Measurements from ENCODE around the gene ARHGAP36. TPM values are rescaled to one million over a fixed set of nuclear protein-coding genes. Genes with fewer than 3 reads are reported as not detected.

Gene ARHGAP36, protein sequence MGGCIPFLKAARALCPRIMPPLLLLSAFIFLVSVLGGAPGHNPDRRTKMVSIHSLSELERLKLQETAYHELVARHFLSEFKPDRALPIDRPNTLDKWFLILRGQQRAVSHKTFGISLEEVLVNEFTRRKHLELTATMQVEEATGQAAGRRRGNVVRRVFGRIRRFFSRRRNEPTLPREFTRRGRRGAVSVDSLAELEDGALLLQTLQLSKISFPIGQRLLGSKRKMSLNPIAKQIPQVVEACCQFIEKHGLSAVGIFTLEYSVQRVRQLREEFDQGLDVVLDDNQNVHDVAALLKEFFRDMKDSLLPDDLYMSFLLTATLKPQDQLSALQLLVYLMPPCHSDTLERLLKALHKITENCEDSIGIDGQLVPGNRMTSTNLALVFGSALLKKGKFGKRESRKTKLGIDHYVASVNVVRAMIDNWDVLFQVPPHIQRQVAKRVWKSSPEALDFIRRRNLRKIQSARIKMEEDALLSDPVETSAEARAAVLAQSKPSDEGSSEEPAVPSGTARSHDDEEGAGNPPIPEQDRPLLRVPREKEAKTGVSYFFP
- not detected for total RNA-seq

DNA sequence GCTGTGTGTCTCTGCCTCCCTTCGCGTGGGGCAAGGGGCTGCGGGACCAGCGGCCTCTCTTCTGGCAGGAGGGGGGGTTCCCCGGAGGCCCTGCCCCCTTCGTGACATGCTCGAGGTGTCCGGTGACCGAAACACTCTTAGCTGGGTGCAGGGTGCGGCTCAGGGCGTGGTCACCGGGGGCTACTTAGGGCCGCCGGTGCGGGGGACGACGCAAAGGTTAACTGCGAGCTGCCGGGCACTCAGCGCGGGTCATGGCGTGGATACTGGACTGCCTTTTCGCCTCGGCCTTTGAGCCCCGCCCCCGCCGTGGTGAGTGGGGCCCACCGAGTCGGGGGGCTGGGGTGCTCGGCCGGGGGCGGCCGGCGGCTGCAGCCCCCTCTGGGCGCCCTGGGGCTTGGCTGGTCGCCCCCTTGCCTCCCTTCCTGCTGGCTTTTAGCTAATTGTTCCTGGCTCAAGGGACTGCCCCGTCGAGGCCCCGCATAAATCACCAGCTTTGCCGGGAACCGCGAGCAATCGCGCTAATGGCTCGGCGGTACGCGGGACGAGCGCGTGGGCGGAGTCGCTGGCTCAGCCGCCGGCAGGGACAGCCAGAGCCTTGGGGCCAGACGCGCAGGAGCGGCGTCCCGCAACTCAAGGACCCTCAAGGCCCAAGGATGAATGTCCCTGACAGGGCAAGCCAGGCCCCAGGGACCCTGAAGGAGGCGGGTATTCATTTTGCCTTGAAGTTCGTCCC, at the start of gene ARHGAP36:
ARHGAP36 (plus strand) TSS at position 211 of the 733 bp plus-strand sequence. CDS start 23,320 bp downstream, outside the sequence.
- no peak within 1 kb of the TSS for H3K4me3 Mint-ChIP-seq
- no peaks in the 10 kb centered on the region for H3K36me3 Mint-ChIP-seq
- DNase-seq (no peak), ATAC-seq (no peak)
- peaks cover 21% of the 10 kb centered on the region for H3K27me3 Mint-ChIP-seq
- CTCF ChIA-PET, result no interaction called here
- no peaks in the 10 kb centered on the region for H3K9me3 Mint-ChIP-seq (ENCODE audit: low read depth)
- H3K4me1 Mint-ChIP-seq, result no peaks in the 10 kb centered on the region
- H3K27ac Mint-ChIP-seq, result no peak within 1 kb of the TSS

DNA sequence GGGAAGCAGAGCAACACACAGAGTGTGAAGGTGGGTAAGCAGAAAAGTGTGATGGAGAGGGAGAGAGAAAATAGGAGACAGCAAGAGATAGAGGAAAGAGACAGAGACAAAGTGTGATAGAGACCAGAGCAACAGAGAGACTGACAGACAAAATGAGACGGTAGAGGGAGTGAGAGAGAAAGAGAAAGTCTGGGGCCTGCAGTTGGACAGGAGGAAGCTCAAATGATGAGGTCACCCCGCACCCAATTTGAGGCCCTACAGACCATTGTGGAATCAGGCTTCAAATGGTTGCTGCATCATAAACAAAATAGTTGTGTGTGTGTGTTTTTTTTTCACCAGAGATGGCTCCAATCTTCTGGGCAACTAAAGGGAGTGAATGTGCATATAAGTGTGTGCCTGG, 48.0 kb upstream of the ARHGAP36 start:
- no peaks in the 10 kb centered on the region for H3K4me1 Mint-ChIP-seq

DNA sequence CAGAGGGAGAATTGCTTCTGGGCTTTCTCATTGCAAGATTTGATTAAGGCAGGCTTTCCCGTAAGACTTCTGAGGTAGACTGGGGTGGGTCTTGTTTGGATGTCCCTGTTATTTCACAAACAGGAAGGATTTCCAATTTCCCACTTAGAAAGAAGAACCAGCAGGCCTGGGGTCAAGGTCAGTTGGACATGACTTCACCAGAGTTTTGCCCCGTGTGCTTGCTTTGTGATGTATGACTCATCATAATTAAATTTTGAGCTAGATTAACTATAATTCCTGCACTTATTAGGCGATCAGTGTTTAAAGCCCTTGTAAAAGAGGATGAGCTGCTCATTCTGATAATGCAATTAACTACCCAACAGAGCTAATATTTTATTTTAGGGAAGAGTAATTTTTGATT, 32.8 kb upstream of the ARHGAP36 start:
- no peak overlapping the region for H3K4me3 Mint-ChIP-seq
- H3K36me3 Mint-ChIP-seq, result no peaks in the 10 kb centered on the region
- H3K9me3 Mint-ChIP-seq (ENCODE audit: low read depth), result no peaks in the 10 kb centered on the region
- ATAC-seq, result no peak
- no peak overlapping the region for H3K27ac Mint-ChIP-seq
- peaks cover 9% of the 10 kb centered on the region for H3K27me3 Mint-ChIP-seq
- CTCF ChIA-PET, result no interaction called here
- DNase-seq, result no peak
- H3K4me1 Mint-ChIP-seq, result no peaks in the 10 kb centered on the region

More for the DNA sequence above, 48.0 kb upstream of the ARHGAP36 start:
- Mint-ChIP-seq H3K27me3 (peaks cover 2% of the 10 kb centered on the region), H3K36me3 (no peaks in the 10 kb centered on the region), H3K4me3 (no peak overlapping the region), H3K9me3 (ENCODE audit: low read depth) (no peaks in the 10 kb centered on the region), H3K27ac (no peak overlapping the region)
- ATAC-seq, result no peak
- DNase-seq, result no peak
- CTCF ChIA-PET, result no interaction called here

DNA sequence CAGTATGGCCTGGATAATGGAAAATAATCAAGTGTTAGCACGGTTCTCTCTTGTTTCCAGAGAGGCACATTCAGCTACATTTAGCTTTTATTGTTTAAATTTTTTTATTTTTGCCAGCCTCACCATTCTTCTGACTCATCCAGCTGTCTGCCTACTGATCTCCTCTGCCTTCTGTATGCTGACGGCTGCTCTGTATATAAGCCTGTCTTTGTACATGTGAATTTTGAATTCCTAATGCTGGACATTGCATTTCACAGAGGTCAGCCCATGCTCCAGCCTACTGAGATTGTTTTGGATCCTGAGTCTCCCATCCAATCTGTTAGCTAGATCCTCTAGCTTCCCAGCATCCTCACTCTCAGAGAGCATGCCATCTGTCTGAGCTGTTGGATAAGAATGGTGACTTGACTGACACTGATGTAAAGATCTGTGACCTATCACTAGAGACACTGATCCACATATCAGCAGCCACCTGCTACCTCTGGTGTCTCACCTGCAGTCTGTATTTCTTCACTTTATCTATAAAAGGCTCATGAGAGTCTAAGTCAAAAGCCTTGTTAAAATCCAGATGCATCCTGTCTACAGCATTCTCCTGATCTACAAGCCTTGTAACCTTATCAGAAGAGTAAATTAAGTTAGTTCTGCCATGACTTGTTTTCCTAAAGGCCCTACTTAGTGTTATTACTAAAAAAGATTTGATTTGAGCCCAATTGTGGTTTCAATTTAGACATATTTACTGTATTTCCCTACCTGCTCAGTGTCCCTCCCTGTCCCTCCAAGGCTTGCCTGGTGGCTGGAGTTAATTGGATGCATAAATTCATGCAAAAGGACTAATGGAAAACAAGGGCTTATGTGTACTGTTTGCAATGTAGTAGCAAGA, 25.6 kb upstream of the ARHGAP36 start:
- Mint-ChIP-seq H3K9me3 (ENCODE audit: low read depth) (no peaks in the 10 kb centered on the region), H3K4me3 (no peak overlapping the region), H3K4me1 (no peaks in the 10 kb centered on the region), H3K27me3 (peaks cover 2% of the 10 kb centered on the region), H3K36me3 (no peaks in the 10 kb centered on the region), H3K27ac (no peak overlapping the region)
- CTCF ChIA-PET, result no interaction called here
- ATAC-seq (no peak), DNase-seq (no peak)

DNA sequence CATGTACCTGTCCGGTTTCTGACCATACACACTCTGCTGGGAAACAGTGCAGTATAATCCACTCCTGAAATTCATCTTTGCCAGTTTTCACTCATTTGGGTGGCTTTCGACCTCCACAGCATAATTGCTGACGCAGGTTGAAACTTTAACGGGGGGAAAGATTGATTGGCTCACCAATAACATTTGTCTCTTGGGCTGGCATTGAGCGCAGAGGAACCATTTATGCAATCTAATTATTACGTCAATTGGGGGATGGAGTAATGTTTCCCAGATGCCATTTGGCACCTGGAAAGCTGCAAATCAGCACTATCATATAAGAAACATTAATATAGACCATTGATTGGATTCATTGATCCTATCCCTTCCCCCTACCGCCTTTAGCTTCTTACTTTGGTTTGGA, 24.1 kb upstream of the ARHGAP36 start:
- Mint-ChIP-seq H3K36me3 (no peaks in the 10 kb centered on the region), H3K4me1 (no peaks in the 10 kb centered on the region), H3K27me3 (peaks cover 2% of the 10 kb centered on the region), H3K4me3 (no peak overlapping the region), H3K9me3 (ENCODE audit: low read depth) (no peaks in the 10 kb centered on the region), H3K27ac (no peak overlapping the region)
- no peak for ATAC-seq
- CTCF ChIA-PET, result no interaction called here
- DNase-seq, result no peak

DNA sequence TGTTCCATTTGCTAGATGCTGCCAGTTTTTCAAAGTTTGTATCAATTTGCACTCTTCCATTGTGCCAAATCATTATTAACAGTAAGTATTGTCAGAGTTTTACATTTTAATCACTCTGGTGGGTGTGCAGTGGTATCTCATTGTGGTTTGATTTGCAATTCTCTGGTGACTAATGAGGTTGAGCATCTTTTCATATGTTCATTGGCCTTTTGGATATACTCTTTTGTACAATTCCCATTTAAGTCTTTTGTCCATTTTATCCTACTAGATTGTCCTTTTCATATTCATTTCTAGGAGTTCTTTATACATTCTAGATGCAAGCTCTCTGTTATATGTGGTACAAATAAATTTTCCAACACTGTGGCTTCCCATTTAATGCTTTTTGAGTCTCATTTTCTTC, 17.4 kb upstream of the ARHGAP36 start:
- DNase-seq (no peak), ATAC-seq (no peak)
- Mint-ChIP-seq H3K27me3 (peaks cover 7% of the 10 kb centered on the region), H3K27ac (no peak overlapping the region), H3K4me1 (no peaks in the 10 kb centered on the region), H3K36me3 (no peaks in the 10 kb centered on the region), H3K9me3 (ENCODE audit: low read depth) (no peaks in the 10 kb centered on the region), H3K4me3 (no peak overlapping the region)
- CTCF ChIA-PET, result no interaction called here

DNA sequence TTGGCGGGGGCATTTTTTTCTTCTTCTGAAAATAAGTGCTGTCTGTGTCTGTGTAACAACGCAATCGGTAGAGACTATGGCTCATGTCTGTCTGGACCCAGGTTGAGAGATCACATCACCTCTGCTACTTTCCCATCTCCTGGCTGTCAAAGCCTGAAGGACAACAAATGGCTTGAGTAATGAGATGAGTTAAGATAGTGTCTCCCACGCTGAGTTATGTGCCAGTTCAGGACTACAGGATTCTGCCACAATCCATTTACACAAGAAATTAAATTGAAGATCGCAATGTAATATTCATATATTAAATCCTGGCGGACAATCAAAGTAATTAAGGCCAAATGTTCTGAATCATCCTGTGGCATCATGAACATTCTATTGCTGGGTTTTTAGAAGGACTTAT, 16.5 kb upstream of the ARHGAP36 start:
- CTCF ChIA-PET, result no interaction called here
- DNase-seq (no peak), ATAC-seq (no peak)
- Mint-ChIP-seq H3K9me3 (ENCODE audit: low read depth) (no peaks in the 10 kb centered on the region), H3K27ac (no peak overlapping the region), H3K36me3 (no peaks in the 10 kb centered on the region), H3K4me1 (no peaks in the 10 kb centered on the region), H3K4me3 (no peak overlapping the region), H3K27me3 (peaks cover 7% of the 10 kb centered on the region)

DNA sequence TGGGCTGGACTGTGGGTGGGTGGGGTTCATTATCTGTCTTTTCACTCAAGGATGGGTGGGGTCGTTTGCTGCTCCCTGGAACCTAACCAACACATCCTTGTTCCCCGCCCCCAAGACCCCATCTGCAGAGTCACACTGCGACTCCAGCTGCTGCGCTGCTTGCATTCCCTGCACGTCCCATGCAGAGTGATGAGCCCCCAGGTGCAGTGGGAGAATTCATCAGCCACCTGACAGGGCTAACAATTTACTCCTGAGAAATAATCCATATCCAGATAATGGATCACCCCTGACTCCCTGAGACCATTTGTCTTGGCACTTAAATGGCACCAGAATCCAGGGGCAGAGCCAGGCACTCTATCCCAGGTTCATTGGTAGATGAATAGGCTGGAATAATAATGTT, 12.4 kb upstream of the ARHGAP36 start:
- Mint-ChIP-seq H3K27me3 (no peaks in the 10 kb centered on the region), H3K4me3 (no peak overlapping the region)

DNA sequence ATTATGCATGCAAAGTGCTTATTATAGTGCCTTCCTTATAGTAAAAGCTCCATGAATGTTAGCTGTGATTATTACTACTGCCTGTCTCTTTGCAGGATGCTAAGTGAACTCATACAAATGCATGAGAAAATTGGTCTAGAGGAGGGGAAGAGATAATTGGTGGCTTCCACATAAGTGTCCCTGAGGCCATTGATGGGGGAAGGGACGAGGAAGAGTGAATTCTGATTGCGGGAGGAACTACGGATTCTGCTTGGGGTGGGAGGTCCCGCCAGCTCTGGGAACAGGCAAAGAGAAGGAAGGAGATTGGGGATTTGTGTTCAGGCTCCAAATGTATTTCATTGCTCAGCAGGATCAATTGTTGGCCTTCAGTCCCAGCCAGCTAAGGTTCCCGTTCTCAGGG, 11.6 kb upstream of the ARHGAP36 start:
- H3K4me1 Mint-ChIP-seq, result no peaks in the 10 kb centered on the region
- H3K27ac Mint-ChIP-seq, result no peak overlapping the region
- H3K27me3 Mint-ChIP-seq, result no peaks in the 10 kb centered on the region
- no peaks in the 10 kb centered on the region for H3K9me3 Mint-ChIP-seq (ENCODE audit: low read depth)
- H3K4me3 Mint-ChIP-seq, result no peak overlapping the region
- no peaks in the 10 kb centered on the region for H3K36me3 Mint-ChIP-seq
- ATAC-seq (no peak), DNase-seq (no peak)
- CTCF ChIA-PET, result no interaction called here

More for the DNA sequence above, 12.4 kb upstream of the ARHGAP36 start:
- no peaks in the 10 kb centered on the region for H3K4me1 Mint-ChIP-seq
- H3K27ac Mint-ChIP-seq, result no peak overlapping the region
- DNase-seq (no peak), ATAC-seq (no peak)
- H3K36me3 Mint-ChIP-seq, result no peaks in the 10 kb centered on the region
- CTCF ChIA-PET, result no interaction called here
- H3K9me3 Mint-ChIP-seq (ENCODE audit: low read depth), result no peaks in the 10 kb centered on the region

DNA sequence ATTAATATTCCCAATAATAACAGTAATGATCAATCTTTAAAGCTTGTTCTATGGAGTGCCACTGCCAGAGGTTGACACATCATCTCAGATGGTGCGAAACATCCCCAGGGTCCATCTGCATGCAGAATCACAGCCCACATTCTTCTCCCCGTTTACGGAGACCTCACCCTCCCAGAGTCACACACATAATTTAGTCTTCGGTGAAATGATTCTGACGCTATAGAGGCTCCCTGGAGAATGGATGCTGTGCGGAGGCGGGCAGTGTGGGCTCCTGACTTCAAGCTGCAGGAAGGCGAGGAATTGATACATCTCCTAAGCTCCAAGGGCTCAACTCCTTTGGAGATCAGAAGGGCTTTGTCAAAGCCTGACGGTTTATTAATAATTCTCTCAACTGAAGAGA, 11.0 kb upstream of the ARHGAP36 start:
- Mint-ChIP-seq H3K4me3 (no peak overlapping the region), H3K27me3 (no peaks in the 10 kb centered on the region), H3K27ac (no peak overlapping the region), H3K4me1 (no peaks in the 10 kb centered on the region), H3K9me3 (ENCODE audit: low read depth) (no peaks in the 10 kb centered on the region), H3K36me3 (no peaks in the 10 kb centered on the region)
- CTCF ChIA-PET, result no interaction called here
- ATAC-seq (no peak), DNase-seq (no peak)

DNA sequence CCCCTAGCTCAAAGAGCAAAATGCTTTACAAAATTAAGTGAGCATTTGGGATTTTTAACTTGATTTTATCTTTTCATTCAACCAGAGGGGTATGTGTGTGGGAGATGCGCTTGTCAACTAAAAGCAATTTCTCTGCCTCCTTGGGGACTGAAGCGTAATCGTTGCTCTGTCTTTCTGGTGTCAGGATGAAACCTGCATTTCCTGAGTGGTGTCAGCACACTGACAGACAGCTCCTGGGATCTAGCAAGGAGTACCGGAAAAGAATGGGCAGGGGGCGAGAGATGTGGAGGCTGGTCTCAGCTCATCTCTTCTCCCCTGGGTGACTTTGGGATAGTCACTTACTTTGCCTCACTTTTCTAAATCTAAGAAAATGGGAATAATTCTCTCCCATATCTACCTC, 5.1 kb upstream of the ARHGAP36 start:
- no peaks in the 10 kb centered on the region for H3K4me1 Mint-ChIP-seq
- CTCF ChIA-PET, result no interaction called here
- H3K27me3 Mint-ChIP-seq, result peaks cover 5% of the 10 kb centered on the region
- H3K27ac Mint-ChIP-seq, result no peak overlapping the region
- H3K36me3 Mint-ChIP-seq, result no peaks in the 10 kb centered on the region
- no peaks in the 10 kb centered on the region for H3K9me3 Mint-ChIP-seq (ENCODE audit: low read depth)
- no peak for ATAC-seq
- DNase-seq, result no peak
- no peak overlapping the region for H3K4me3 Mint-ChIP-seq

DNA sequence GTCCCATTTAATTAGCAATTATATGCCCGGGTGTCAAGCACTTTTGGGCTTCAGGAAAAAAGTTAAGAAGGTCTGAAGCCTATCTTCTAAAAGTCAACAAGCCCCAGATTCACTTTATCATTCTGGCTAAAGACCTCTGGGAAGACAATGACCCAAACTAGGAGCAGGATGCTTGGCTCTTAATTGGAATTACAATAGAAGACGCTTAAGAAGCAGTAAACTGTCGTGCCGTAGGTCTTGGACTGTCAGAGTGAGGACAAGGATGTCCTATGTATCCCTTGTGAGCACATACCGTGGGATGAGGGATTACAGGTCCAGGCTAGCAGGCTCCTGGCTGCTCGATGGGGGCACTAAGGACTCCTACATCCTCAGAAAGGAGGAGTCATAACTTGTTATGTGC, 3.2 kb upstream of the ARHGAP36 start:
- H3K27ac Mint-ChIP-seq, result no peak overlapping the region
- H3K36me3 Mint-ChIP-seq, result no peaks in the 10 kb centered on the region
- DNase-seq, result no peak
- H3K27me3 Mint-ChIP-seq, result peaks cover 17% of the 10 kb centered on the region
- no peak for ATAC-seq
- no peak overlapping the region for H3K4me3 Mint-ChIP-seq
- CTCF ChIA-PET, result no interaction called here
- H3K4me1 Mint-ChIP-seq, result no peaks in the 10 kb centered on the region
- no peaks in the 10 kb centered on the region for H3K9me3 Mint-ChIP-seq (ENCODE audit: low read depth)

DNA sequence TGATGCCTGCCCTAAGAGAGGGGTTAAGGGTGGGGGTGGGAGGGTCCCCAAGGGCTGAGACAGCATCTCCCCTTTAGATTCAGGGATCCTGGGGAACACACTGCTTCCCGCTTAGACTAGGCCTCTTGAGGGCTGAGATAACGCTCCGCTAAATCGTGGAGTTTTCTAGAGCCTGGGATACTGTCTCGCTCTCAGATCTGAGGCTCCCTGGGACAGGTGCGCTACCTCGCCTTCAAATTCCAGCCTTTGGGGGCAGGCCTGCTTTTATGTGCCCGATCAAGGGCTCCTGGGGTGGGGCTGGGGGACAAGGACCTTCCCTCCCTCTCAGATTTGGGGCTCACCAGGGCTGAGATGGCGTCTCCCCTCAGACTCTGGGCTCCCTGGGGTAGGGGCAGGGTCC, 440 bp upstream of the ARHGAP36 start:
- Mint-ChIP-seq H3K9me3 (ENCODE audit: low read depth) (no peaks in the 10 kb centered on the region), H3K4me3 (no peak overlapping the region), H3K27me3 (peaks cover 21% of the 10 kb centered on the region), H3K36me3 (no peaks in the 10 kb centered on the region), H3K27ac (no peak overlapping the region), H3K4me1 (no peaks in the 10 kb centered on the region)
- DNase-seq (no peak), ATAC-seq (no peak)
- CTCF ChIA-PET, result no interaction called here
